ENCODE results near the gene ZNF774.

DNA sequence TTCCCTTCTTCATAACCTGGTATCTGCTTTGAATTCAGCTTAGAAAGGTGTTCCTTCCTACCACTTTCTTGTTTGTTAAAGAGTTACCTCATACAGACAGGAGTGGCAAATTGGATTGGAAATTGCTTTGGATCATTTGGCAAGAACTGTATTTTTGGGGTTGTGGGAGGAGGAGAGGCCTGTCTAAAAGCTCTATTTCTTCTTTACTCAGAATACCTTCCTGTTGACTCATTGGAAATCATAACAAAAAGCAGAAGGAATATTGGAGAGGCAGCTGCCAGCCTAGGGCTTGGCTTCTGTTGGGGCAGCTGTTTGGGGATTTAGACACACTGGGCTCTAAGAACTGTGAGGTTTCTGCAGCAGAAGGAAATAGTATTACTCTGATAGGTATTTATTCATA lies 50.1 kb downstream of the ZNF774 start:
- TF ChIP-seq EZH2 (IDR thresholded peaks at IDR 0.05; ENCODE audit: low read length), result no peak
- TF ChIP-seq, protein P1, sequence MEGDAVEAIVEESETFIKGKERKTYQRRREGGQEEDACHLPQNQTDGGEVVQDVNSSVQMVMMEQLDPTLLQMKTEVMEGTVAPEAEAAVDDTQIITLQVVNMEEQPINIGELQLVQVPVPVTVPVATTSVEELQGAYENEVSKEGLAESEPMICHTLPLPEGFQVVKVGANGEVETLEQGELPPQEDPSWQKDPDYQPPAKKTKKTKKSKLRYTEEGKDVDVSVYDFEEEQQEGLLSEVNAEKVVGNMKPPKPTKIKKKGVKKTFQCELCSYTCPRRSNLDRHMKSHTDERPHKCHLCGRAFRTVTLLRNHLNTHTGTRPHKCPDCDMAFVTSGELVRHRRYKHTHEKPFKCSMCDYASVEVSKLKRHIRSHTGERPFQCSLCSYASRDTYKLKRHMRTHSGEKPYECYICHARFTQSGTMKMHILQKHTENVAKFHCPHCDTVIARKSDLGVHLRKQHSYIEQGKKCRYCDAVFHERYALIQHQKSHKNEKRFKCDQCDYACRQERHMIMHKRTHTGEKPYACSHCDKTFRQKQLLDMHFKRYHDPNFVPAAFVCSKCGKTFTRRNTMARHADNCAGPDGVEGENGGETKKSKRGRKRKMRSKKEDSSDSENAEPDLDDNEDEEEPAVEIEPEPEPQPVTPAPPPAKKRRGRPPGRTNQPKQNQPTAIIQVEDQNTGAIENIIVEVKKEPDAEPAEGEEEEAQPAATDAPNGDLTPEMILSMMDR (optimal IDR thresholded peaks at IDR 0.05 in 1 of 3, IDR thresholded peaks at IDR 0.05 in 1 of 3, conservative IDR thresholded peaks at IDR 0.05 in 1 of 3; ENCODE audit: extremely low read depth in 1 of 3, insufficient read depth in 2 of 3, low read length in 3 of 3), result no peak
